GM21619 (cell line): ENCODE results near the gene FRYL.
"Not testable (repeated sequence)": the region's sequence is repeated elsewhere in the genome, so short reads cannot be mapped to it uniquely, and the experiment has no call there.

Source experiments
- ATAC-seq: cut with Tn5 transposase; IDR thresholded peaks from one replicate; pipeline ENCODE4 v1.9.1; 2021; ENCODE audit not compliant: unreplicated experiment

Gene FRYL

GRCh38 chr4:48667148-48667547 lies 112.9 kb downstream of the FRYL start:
- no peak for ATAC-seq

GRCh38 chr4:48665555-48666186 lies 114.4 kb downstream of the FRYL start:
- ATAC-seq = no peak

DNA sequence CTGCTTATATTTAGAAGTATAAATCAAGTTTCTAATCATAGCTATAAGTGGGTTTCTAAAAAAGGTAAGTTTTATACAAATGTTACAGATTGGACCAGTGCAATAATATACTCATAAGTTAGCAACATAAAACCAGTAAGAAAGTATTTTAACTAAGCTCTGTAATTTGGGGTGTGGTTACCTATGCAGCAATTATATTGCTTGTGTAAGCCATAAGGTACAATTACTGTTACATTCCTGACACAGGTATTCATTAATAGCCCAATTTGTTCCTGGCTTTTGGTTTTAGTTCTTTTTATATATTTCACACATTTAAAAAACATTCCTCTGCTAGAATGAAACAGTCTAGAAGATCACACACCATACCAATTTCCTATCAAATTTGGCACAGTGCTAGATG lies 115.1 kb downstream of the FRYL start:
- ATAC-seq = no peak

- ATAC-seq = no peak
These were observed 118.7 kb downstream of the FRYL start for GRCh38 chr4:48661391-48661790.

- no peak for ATAC-seq
These were observed 119.7 kb downstream of the FRYL start for GRCh38 chr4:48660347-48660746.

- no peak for ATAC-seq
These were observed 125.9 kb downstream of the FRYL start for GRCh38 chr4:48654015-48654664.

- no peak for ATAC-seq
These were observed 126.7 kb downstream of the FRYL start for GRCh38 chr4:48653217-48654014.

- ATAC-seq = no peak
These were observed 128.2 kb downstream of the FRYL start for GRCh38 chr4:48651914-48652313.

- ATAC-seq = no peak
These were observed 130.6 kb downstream of the FRYL start for GRCh38 chr4:48649505-48649904.

GRCh38 chr4:48645225-48645794 lies 134.8 kb downstream of the FRYL start:
- no peak for ATAC-seq

- ATAC-seq = no peak
These were observed 137.4 kb downstream of the FRYL start for GRCh38 chr4:48642421-48643374.

DNA sequence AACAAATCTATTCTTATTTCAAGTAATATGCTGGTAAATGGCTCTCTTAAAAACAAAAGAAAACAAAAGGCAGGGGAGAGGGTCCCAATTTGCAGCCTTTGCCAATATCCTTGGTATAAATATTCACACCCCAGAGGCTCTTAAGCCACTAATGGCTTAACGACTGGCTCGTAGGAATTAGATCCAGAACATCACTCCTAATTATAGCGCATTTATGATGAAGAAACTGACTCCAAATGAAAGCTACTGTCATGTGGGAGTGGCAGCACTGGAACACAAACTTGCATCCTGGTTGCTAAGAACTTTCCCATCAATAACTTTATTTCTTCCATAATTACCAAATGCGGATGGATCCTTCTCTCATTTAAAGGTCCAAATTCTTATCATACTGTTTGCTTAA lies 138.7 kb downstream of the FRYL start:
- ATAC-seq = no peak

DNA sequence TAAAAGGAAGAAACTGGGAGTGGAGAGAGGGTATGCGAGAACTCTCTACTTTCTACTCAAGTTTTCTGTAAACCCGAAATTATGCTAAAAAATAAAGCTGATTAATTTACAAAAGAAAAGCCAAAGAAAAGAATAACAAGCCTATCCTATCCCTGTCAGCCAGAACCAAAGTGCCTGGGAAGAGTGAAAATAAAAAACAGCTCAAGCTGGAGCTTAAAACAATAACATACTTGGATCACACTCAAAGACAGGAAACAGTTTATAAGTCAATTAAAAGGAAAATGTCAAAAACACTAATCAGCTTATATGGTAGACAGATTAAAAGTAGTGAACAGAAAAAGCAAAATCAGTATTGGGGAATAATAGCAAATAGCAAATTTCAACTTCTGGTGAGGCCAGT lies 139.4 kb downstream of the FRYL start:
- ATAC-seq = no peak

GRCh38 chr4:48640225-48640624 lies 139.9 kb downstream of the FRYL start:
- ATAC-seq = no peak

DNA sequence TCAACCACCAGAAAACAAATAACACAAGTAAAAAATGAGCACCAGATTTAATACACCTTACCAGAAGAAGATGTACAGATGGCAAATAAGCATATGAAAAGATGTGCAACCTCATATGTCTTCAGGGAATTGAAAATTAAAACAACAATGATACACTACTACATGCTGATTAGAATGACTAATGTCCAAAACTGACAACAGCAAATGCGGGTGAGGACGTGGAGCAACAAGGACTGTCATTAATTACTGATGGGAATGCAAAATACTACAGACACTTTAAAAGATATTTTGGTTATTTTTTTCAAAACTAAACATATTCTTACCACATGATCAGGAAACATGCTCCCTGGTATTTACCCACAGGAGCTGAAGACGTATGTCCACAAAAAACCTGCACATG lies 140.3 kb downstream of the FRYL start:
- ATAC-seq = no peak

- not testable (repeated sequence) for ATAC-seq
These were observed 141.5 kb downstream of the FRYL start for GRCh38 chr4:48638586-48638985.

- ATAC-seq = no peak
These were observed 143.2 kb downstream of the FRYL start for GRCh38 chr4:48636911-48637310.

- ATAC-seq = no peak
These were observed 144.1 kb downstream of the FRYL start for GRCh38 chr4:48635980-48636379.

DNA sequence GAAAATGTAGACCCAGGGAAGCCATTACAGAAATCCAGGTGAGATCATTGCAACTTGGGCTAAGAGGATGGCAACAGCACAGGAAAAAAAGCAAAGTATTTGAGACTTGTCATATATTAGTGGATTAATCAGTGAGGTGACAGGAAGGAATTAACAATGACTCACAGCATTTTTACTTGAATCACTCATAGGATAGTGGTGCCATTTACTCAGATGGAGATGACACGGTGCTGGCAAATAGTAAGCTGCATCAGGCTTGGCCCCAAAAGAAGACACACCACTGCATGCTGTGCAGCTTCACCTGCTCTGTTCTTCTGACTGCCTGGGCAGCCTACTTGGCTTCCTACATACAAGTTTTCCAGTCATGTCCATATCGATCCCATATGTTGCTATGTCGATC lies 144.8 kb downstream of the FRYL start:
- ATAC-seq = no peak

DNA sequence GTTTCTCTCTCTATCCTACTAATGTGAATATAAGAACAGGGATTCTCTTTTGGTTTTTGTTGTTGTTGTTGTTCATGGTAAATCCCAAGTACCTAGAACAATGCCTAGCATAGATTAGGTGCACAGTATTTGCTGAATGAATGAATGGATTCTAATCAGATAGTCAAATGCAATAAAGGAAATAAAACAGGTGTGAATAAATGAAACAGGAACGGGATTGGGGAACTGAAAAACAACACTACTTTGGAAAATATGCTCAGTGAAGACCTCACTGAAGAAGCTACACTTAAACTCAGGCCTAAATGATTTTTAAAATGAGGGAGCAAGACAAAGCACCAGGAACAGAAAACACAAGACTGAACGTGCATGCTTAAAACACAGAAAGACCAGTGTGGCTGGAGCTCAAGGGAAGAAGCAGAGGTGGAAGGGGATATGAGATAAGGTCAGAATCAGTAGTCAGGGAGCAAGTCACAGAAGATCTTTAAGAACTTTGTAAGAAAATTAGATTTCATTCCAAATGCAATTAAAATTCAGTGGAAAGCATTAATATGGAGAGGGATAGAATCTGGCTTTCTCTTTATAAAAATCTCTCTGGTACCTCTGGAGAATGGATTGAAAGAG lies 145.3 kb downstream of the FRYL start:
- no peak for ATAC-seq
